Cerebellar nuclear complex (tissue), 1 donor: ENCODE measurements around the gene BTK.

Experiments used
- DNase-seq, 2 experiments: peaks; one replicate each; lab custom pipeline; 2025; lab: John Stamatoyannopoulos, UW

The BTK gene

DNA sequence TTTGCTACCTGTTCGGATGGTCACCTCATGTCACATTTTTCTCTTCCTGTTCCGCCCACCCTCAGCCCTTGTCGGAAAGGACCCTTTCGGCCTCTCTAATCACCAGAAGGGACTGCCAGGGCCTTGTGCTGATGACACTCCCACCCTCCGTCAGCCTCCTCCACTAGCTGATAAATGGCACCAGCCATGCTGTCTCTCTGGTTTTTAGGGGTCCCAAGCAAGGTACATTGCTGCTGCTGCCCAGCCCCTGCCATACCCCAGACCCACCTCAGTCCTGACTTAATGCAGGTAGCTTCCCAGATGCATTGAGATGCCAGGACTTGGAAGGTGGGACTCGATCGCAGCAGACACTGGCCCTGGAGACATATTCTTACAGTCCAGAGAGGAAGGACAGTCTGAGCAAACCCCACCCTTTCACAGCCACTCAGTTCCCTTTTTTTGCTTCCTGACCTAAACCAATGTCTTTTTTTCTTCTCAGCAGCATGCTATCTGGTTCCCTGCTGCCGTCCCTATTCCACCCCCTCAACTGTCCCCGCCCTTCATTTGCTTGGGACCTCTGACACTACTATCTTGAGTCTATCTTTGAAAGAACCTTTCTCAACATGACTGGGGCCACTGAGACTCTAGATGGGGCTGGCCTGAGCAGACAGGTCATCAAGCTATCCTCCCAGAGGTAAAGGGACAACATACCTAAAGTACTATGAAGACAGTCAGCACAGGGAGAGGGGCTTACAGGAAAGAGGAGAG is at the start of gene BTK:
BTK (minus strand) TSS at position 397 of the 747 bp plus-strand sequence. CDS start 10,907 bp downstream, outside the sequence.
- DNase-seq: no peak

GRCh38 chrX:101430457-101431078 is 44.6 kb upstream of the BTK start:
- no peak for DNase-seq

- DNase-seq: no peak
Observed at GRCh38 chrX:101429934-101430333, 43.9 kb upstream of the BTK start.

DNA sequence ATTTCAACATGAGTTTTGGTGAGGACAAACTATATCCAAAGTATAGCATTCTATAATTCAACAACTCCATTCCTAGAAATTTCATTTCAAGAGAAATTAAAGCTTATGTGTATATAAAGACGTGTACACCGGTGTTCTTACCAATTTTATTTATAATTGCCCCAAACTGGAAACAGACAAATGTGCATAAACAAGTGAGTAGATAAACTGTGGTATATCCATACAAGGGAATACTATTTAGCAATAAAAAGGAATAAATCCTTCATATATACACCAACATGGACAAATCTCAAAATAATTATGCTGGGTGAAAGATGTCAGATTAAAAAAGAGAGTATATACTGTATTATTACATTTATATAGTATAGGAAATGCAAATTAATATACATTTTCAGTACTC is 42.0 kb upstream of the BTK start:
- no peak for DNase-seq

DNA sequence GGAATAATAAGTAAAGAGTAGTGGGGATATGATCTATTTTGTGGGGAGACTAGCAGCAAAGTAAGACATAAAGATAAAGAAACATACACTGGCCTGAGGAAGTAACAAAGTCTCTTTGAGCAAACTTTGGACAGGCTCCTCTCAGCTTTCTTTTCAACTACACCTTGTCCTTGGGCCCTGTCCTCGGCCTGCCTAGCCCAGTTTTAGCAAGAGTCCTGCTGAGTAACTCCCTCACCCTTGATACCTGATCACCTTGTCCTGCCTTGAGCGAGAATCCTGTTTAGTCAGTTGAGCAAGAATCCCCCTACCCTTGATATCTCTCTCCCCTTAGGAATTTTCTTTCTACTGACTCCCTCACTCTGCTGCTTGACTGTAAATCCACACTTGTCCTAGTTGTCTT is 33.5 kb upstream of the BTK start:
- DNase-seq: no peak

DNA sequence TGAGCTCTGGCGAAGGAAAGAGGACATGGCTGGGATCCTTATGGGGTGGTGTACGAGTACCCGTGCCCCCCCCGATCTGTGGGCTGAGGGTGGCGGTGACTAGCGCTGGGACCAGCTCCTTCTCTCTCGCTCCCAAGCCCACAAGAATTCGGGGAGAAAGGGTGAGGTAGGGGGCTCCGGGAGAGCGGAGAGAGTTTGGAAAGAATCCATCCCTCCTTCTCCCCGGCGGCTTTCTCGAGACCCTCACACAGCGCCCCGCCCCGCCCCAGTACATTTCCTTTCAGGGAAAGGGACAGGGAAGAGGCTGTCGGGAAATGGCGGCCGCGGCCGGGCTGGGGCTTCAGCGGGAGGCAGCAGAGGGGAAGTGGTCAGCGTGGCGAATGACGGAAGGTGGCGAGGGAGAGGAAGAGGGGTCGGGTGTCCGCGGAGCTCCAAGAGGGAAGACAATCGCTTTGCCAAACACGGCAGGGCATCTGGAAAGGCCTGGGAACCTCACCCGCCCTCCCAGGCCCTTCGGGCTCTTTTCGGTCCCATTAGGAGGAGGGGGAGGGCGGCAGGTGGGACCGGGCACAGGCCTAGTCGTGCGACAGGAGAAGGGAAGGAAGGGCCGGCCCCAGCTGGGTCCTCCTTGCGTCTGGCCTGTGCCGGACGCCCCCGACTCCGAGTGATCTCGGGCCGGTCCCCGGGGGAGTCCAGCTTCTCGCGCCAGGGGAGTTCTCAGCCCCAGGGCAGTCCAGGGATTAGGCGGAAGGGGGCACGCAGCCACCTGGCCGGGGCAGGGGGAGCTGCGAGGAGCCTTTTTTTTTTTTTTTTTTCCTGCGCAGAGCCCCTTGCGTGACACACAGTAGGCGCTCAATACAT is 32.2 kb upstream of the BTK start:
- DNase-seq: peak in 1 of 2 experiments; percentile 9

DNA sequence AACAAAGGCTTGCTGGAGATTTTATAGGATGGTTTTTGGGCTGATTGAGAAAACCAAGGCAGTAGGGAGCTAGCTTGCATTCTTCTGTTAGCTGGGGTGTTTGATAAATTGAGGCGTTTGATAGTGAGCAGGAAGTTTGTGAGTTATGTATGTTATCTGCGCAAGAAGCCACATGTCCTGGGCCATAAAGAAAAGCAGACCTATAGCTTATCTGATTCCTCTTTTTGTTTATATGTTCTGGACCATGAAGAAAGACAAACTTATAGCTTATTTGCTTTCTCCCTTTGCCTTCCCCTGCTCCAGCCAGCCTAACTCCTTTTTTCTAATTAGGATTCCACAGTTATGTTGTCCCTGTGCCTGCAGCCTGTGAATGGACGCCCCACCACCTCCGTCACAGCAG is 31.2 kb upstream of the BTK start:
- DNase-seq: no peak

- no peak for DNase-seq
Observed at GRCh38 chrX:101416691-101417090, 30.7 kb upstream of the BTK start.

DNA sequence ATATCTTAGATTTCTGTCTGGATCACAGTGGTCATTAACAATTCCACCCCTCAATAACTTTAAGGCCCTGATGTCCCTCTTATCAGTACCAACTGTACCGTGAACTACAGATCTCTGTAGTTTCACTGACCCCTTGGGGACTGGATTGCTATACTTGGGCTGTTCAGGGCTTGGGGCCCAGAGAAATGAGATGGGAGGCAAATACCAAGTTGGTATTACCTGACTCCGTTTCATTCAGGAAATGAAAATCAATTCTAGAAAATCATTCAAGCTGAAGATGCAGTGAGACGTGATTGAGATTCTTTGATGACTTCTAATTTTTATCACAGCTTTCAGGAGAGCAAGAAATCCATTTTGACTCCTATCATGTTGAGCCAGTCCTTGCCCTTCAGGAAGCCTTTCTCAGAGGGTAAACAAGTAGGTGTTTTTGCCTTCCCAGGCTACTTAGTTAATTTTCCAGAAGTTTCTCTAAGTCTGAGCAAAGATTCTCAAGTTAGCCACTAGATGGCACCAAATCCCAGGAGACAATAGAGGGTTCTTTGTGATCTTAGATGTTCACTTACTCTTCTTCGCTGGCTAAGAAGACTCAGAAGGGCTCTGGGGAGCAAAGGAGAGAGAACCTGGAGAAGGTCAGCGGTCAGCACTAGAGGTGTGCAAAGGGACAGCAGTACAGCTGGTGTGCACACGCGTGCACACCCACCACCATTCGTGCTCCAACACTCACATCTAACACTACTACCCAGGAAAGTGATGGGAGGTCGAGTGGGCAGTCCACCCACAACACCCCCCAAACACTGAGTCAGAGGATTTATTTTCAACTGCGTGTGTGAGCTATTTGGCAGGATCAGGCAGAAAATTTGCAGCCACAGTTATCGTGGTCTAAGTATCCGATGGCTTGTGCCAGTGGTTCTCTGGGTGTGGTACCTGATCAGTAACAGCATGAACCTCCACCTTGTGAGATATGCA is 29.5 kb upstream of the BTK start:
- DNase-seq: peak in 1 of 2 experiments; percentile 8

- DNase-seq: no peak
Observed at GRCh38 chrX:101411984-101412383, 26.0 kb upstream of the BTK start.

- DNase-seq: no peak
Observed at GRCh38 chrX:101410461-101410860, 24.5 kb upstream of the BTK start.

DNA sequence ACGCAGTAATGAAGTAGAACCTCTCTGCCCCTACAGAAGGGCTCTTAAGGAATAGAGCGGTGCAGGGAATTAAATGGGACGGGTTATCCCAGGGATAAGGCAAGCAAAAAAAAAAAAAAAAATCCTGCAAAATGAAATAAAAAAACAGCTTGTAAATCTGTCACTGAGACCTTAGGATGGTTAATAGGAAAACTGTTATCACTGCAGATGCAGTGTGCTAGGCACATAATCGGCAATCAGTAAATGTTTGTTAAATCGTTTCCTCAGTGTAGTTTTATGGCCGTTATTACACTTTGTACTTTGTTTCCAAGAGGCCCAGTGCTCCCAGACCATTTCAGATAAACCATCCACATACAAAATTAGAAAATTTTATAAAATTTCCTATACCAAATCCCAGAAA is 23.1 kb upstream of the BTK start:
- no peak for DNase-seq

GRCh38 chrX:101408532-101408841 is 22.5 kb upstream of the BTK start:
- no peak for DNase-seq

GRCh38 chrX:101407748-101408531 is 21.9 kb upstream of the BTK start, which contains the start of the genes GLA and HNRNPH2:
GLA (minus strand) TSS chrX:101407925; CDS start chrX:101407903, 22 bp downstream.
HNRNPH2 (plus strand) TSS chrX:101408222; CDS start chrX:101411989, 3,767 bp downstream.
- peak; percentile 4 to 78 for DNase-seq

DNA sequence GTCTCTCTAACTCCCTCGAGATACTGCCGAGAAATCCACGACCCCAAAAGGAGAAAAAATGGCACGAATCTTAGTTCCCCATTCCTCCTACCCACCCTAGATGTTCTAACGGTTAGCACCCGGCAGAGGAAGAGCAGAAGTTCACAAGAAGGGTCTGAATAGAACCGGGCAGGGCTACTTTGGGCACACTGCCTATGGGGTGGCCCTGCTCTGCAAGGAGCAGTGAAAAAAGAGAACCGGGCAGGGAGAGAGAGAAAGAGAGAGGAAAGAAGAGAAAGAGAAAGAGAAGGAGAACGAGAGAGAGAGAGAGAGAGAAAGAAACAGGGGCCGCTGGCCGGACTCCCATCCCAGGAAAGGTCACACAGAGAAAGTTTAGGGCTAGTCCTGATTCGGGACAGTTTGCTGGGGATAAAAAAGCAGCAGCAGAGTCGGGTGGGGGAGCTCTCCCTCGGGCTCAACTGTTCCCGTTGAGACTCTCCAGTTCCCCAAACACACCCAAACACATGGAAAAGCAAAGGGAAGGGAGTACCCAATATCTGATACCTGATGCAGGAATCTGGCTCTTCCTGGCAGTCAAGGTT is 21.3 kb upstream of the BTK start:
- no peak for DNase-seq

DNA sequence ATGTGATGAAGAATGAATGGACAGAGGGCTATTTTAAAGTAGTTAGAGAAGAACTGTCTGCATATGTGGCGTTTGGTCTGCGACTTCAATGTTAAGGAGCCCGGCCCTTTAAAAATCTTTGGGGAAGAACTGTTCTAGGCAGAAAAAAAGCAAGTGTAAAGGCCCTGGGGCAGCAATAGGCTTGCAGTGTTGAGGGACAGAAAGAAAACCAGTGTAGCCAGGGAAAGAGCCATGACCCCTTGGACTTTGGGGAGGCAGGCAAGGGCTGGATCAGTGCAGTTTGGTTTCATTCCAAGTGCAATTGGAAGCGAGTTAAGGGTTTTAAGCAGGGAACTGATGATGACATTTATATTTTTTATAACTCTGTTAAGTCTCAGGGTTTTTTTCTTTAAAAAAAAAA is 13.8 kb upstream of the BTK start:
- no peak for DNase-seq

GRCh38 chrX:101398694-101399093 is 12.7 kb upstream of the BTK start:
- DNase-seq: no peak

GRCh38 chrX:101397779-101398178 is 11.8 kb upstream of the BTK start:
- DNase-seq: no peak

GRCh38 chrX:101395789-101396188 is 9.8 kb upstream of the BTK start:
- DNase-seq: no peak

- no peak for DNase-seq
Observed at GRCh38 chrX:101394372-101394771, 8.4 kb upstream of the BTK start.
